RWPE1 (cell line): ENCODE results near the gene HMCN2.

Source experiments
- CTCF ChIA-PET: fragments of 350-600 bp; sonication (Branson Sonifier 250); formaldehyde crosslinking; extraction: SDS; loops from one replicate; lab custom pipeline; 2021; lab: Yijun Ruan, JAX
- POLR2A ChIA-PET: fragments of 400-600 bp; formaldehyde crosslinking; extraction: SDS; loops from one replicate; lab custom pipeline; 2020; ENCODE audit warnings: antibody characterized with exemption; ENCODE audit not compliant: low non-redundant PET; lab: Yijun Ruan, JAX
- DNase-seq: peaks from one replicate; pipeline ENCODE4 v3.0.0; 2012; ENCODE audit warnings: low spot score
- H3K27ac ChIP-seq: fragments of 450-650 bp; 2 replicates; pipeline ENCODE4 v1.5.1; 2017
- CTCF ChIP-seq: fragments of 450-650 bp; conservative IDR thresholded peaks from 2 replicates; pipeline ENCODE4 v1.5.1; 2017; ENCODE audit warnings: low read depth, mild to moderate bottlenecking

The HMCN2 gene

GRCh38 chr9:130292106-130292505, 26.5 kb downstream of the HMCN2 start:
- no peak for DNase-seq
- POLR2A ChIA-PET: no interaction called here
- TF ChIP-seq CTCF: no peak

GRCh38 chr9:130294664-130295063, 29.1 kb downstream of the HMCN2 start:
- TF ChIP-seq CTCF: no peak
- no peak for DNase-seq
- POLR2A ChIA-PET: no interaction called here
- H3K27ac ChIP-seq: no peak overlapping the region
- CTCF ChIA-PET: interaction anchor here (0.6 kb wide), 1 partner anchor 153 kb away, joined by 5 read pairs; no protein-coding TSS in a partner anchor

More at GRCh38 chr9:130292106-130292505, 26.5 kb downstream of the HMCN2 start:
- CTCF ChIA-PET: no interaction called here
- no peak overlapping the region for H3K27ac ChIP-seq

GRCh38 chr9:130295431-130295830, 29.9 kb downstream of the HMCN2 start:
- ChIA-PET CTCF (interaction anchor here (0.7 kb wide), 1 partner anchor 12 kb away, joined by 4 read pairs; no protein-coding TSS in a partner anchor), POLR2A (no interaction called here)
- no peak for TF ChIP-seq CTCF
- no peak overlapping the region for H3K27ac ChIP-seq
- no peak for DNase-seq

GRCh38 chr9:130295945-130296782, 30.6 kb downstream of the HMCN2 start:
- no peak for DNase-seq
- H3K27ac ChIP-seq: no peak overlapping the region
- ChIA-PET CTCF (interaction anchor here (0.6 to 1.0 kb wide), 4 partner anchors 11 to 152 kb away, joined by 3 to 4 read pairs (median 4); no protein-coding TSS in a partner anchor), POLR2A (interaction anchor here (0.5 kb wide), 1 partner anchor 158 kb away, joined by 5 read pairs; no protein-coding TSS in a partner anchor)
- no peak for TF ChIP-seq CTCF

- no peak overlapping the region for H3K27ac ChIP-seq
- ChIA-PET POLR2A (no interaction called here), CTCF (interaction anchor here (0.6 to 1.0 kb wide), 2 partner anchors 45 to 152 kb away, joined by 3 to 4 read pairs; no protein-coding TSS in a partner anchor)
- DNase-seq: no peak
- TF ChIP-seq CTCF: no peak
Measured at GRCh38 chr9:130296783-130297055, 31.2 kb downstream of the HMCN2 start.

GRCh38 chr9:130297371-130297770, 31.8 kb downstream of the HMCN2 start:
- ChIA-PET POLR2A (no interaction called here), CTCF (interaction anchor here (0.6 to 1.0 kb wide), 2 partner anchors 44 to 434 kb away, joined by 4 read pairs; no protein-coding TSS in a partner anchor)
- H3K27ac ChIP-seq: no peak overlapping the region
- no peak for DNase-seq
- no peak for TF ChIP-seq CTCF
